NCI-H1105 (cell line): ENCODE results near the gene EVPL.

Experiments used
- DNase-seq: peaks from one replicate; lab custom pipeline; 2025; lab: John Stamatoyannopoulos, UW

Gene EVPL

GRCh38 chr17:76017481-76018339 is 9.4 kb downstream of the EVPL start:
- DNase-seq, result no peak

GRCh38 chr17:76014925-76015261 is 12.2 kb downstream of the EVPL start:
- DNase-seq, result peak; percentile 72

GRCh38 chr17:76014100-76014924 is 12.8 kb downstream of the EVPL start:
- peak; percentile 77 for DNase-seq

GRCh38 chr17:76013377-76013932 is 13.7 kb downstream of the EVPL start:
- no peak for DNase-seq

GRCh38 chr17:76011951-76012350 is 15.2 kb downstream of the EVPL start:
- no peak for DNase-seq

- DNase-seq, result no peak
Measured at GRCh38 chr17:76009969-76010661, 17.0 kb downstream of the EVPL start.

GRCh38 chr17:76009447-76009846 is 17.7 kb downstream of the EVPL start:
- DNase-seq, result no peak

- no peak for DNase-seq
Measured at GRCh38 chr17:76008630-76009425, 18.3 kb downstream of the EVPL start.

- no peak for DNase-seq
Measured at GRCh38 chr17:76008208-76008607, 18.9 kb downstream of the EVPL start.

- no peak for DNase-seq
Measured at GRCh38 chr17:76007850-76008165, 19.3 kb downstream of the EVPL start.

- DNase-seq, result no peak
Measured at GRCh38 chr17:76007131-76007849, 19.8 kb downstream of the EVPL start.

GRCh38 chr17:76005263-76006149 is 21.6 kb downstream of the EVPL start:
- peak; percentile 66 for DNase-seq

- DNase-seq, result no peak
Measured at GRCh38 chr17:76004750-76005262, 22.3 kb downstream of the EVPL start.

- DNase-seq, result no peak
Measured at GRCh38 chr17:76003915-76004314, 23.2 kb downstream of the EVPL start.

GRCh38 chr17:76002100-76002499 is 25.0 kb downstream of the EVPL start:
- DNase-seq, result no peak

- DNase-seq, result no peak
Measured at GRCh38 chr17:76000755-76001521, 26.2 kb downstream of the EVPL start, which contains the start of gene CDK3. Gene CDK3, plus strand, starts transcription at chr17:76000855. Its CDS starts 571 bp downstream, at chr17:76001426.

GRCh38 chr17:76000016-76000754 is 26.9 kb downstream of the EVPL start:
- DNase-seq, result no peak

GRCh38 chr17:75998327-75998795 is 28.7 kb downstream of the EVPL start:
- DNase-seq, result no peak
